Measurements from ENCODE around the gene KCNG2. TPM values are rescaled to one million over a fixed set of nuclear protein-coding genes. Genes with fewer than 3 reads are reported as not detected.

The KCNG2 gene
- total RNA-seq, 1 experiment from 2014 or later: 0.14 TPM

GRCh38 chr18:79850731-79851130 lies 53.0 kb downstream of the KCNG2 start:
- no peaks in the 10 kb centered on the region for H3K36me3 ChIP-seq (replicated peaks; ENCODE audit: control insufficient read depth, insufficient read depth, low read length)
- H3K4me3 ChIP-seq (ENCODE audit: insufficient read depth, low read depth, low read length): no peak overlapping the region
- H3K27me3 ChIP-seq (ENCODE audit: control insufficient read depth, insufficient read depth, low read length): no peaks in the 10 kb centered on the region
- peak; percentile 29 for DNase-seq

- Histone ChIP-seq H3K36me3 (replicated peaks; ENCODE audit: control insufficient read depth, insufficient read depth, low read length) (no peaks in the 10 kb centered on the region), H3K4me3 (ENCODE audit: insufficient read depth, low read depth, low read length) (no peak overlapping the region), H3K27me3 (ENCODE audit: control insufficient read depth, insufficient read depth, low read length) (no peaks in the 10 kb centered on the region)
- peak; percentile 19 for DNase-seq
Observed at GRCh38 chr18:79851489-79851888, 53.8 kb downstream of the KCNG2 start.

GRCh38 chr18:79851950-79852349 lies 54.2 kb downstream of the KCNG2 start:
- peak; percentile 37 for DNase-seq
- no peaks in the 10 kb centered on the region for H3K27me3 ChIP-seq (ENCODE audit: control insufficient read depth, insufficient read depth, low read length)
- H3K36me3 ChIP-seq (replicated peaks; ENCODE audit: control insufficient read depth, insufficient read depth, low read length): no peaks in the 10 kb centered on the region
- H3K4me3 ChIP-seq (ENCODE audit: insufficient read depth, low read depth, low read length): no peak overlapping the region

GRCh38 chr18:79852561-79853302 lies 55.0 kb downstream of the KCNG2 start:
- no peak overlapping the region for H3K4me3 ChIP-seq (ENCODE audit: insufficient read depth, low read depth, low read length)

GRCh38 chr18:79853303-79853992 lies 55.7 kb downstream of the KCNG2 start:
- Histone ChIP-seq H3K36me3 (replicated peaks; ENCODE audit: control insufficient read depth, insufficient read depth, low read length) (no peaks in the 10 kb centered on the region), H3K4me3 (ENCODE audit: insufficient read depth, low read depth, low read length) (no peak overlapping the region), H3K27me3 (ENCODE audit: control insufficient read depth, insufficient read depth, low read length) (no peaks in the 10 kb centered on the region)
- DNase-seq: peak; percentile 48

More at GRCh38 chr18:79852561-79853302, 55.0 kb downstream of the KCNG2 start:
- DNase-seq: peak; percentile 53
- no peaks in the 10 kb centered on the region for H3K27me3 ChIP-seq (ENCODE audit: control insufficient read depth, insufficient read depth, low read length)
- H3K36me3 ChIP-seq (replicated peaks; ENCODE audit: control insufficient read depth, insufficient read depth, low read length): no peaks in the 10 kb centered on the region

- Histone ChIP-seq H3K4me3 (ENCODE audit: insufficient read depth, low read depth, low read length) (no peak overlapping the region), H3K27me3 (ENCODE audit: control insufficient read depth, insufficient read depth, low read length) (no peaks in the 10 kb centered on the region), H3K36me3 (replicated peaks; ENCODE audit: control insufficient read depth, insufficient read depth, low read length) (no peaks in the 10 kb centered on the region)
- DNase-seq: peak; percentile 67
Observed at GRCh38 chr18:79853993-79854364, 56.2 kb downstream of the KCNG2 start.

GRCh38 chr18:79855147-79855933 lies 57.6 kb downstream of the KCNG2 start:
- Histone ChIP-seq H3K36me3 (replicated peaks; ENCODE audit: control insufficient read depth, insufficient read depth, low read length) (no peaks in the 10 kb centered on the region), H3K4me3 (ENCODE audit: insufficient read depth, low read depth, low read length) (no peak overlapping the region), H3K27me3 (ENCODE audit: control insufficient read depth, insufficient read depth, low read length) (no peaks in the 10 kb centered on the region)
- DNase-seq: no peak

- H3K27me3 ChIP-seq (ENCODE audit: control insufficient read depth, insufficient read depth, low read length): no peaks in the 10 kb centered on the region
- no peaks in the 10 kb centered on the region for H3K36me3 ChIP-seq (replicated peaks; ENCODE audit: control insufficient read depth, insufficient read depth, low read length)
- DNase-seq: peak; percentile 89
- H3K4me3 ChIP-seq (ENCODE audit: insufficient read depth, low read depth, low read length): no peak overlapping the region
Observed at GRCh38 chr18:79856119-79857007, 58.6 kb downstream of the KCNG2 start.

- Histone ChIP-seq H3K36me3 (replicated peaks; ENCODE audit: control insufficient read depth, insufficient read depth, low read length) (no peaks in the 10 kb centered on the region), H3K4me3 (ENCODE audit: insufficient read depth, low read depth, low read length) (no peak overlapping the region), H3K27me3 (ENCODE audit: control insufficient read depth, insufficient read depth, low read length) (no peaks in the 10 kb centered on the region)
- peak; percentile 76 for DNase-seq
Observed at GRCh38 chr18:79857082-79857671, 59.4 kb downstream of the KCNG2 start.

GRCh38 chr18:79859314-79859713 lies 61.6 kb downstream of the KCNG2 start:
- no peaks in the 10 kb centered on the region for H3K36me3 ChIP-seq (replicated peaks; ENCODE audit: control insufficient read depth, insufficient read depth, low read length)
- H3K4me3 ChIP-seq (ENCODE audit: insufficient read depth, low read depth, low read length): no peak overlapping the region
- DNase-seq: no peak
- no peaks in the 10 kb centered on the region for H3K27me3 ChIP-seq (ENCODE audit: control insufficient read depth, insufficient read depth, low read length)

- no peak for DNase-seq
- no peaks in the 10 kb centered on the region for H3K36me3 ChIP-seq (replicated peaks; ENCODE audit: control insufficient read depth, insufficient read depth, low read length)
- no peak overlapping the region for H3K4me3 ChIP-seq (ENCODE audit: insufficient read depth, low read depth, low read length)
- H3K27me3 ChIP-seq (ENCODE audit: control insufficient read depth, insufficient read depth, low read length): no peaks in the 10 kb centered on the region
Observed at GRCh38 chr18:79861687-79862086, 63.9 kb downstream of the KCNG2 start.

GRCh38 chr18:79862562-79862961 lies 64.8 kb downstream of the KCNG2 start:
- no peaks in the 10 kb centered on the region for H3K27me3 ChIP-seq (ENCODE audit: control insufficient read depth, insufficient read depth, low read length)
- no peaks in the 10 kb centered on the region for H3K36me3 ChIP-seq (replicated peaks; ENCODE audit: control insufficient read depth, insufficient read depth, low read length)
- no peak overlapping the region for H3K4me3 ChIP-seq (ENCODE audit: insufficient read depth, low read depth, low read length)
- DNase-seq: peak; percentile 21

GRCh38 chr18:79863161-79864005 lies 65.6 kb downstream of the KCNG2 start:
- no peak overlapping the region for H3K4me3 ChIP-seq (ENCODE audit: insufficient read depth, low read depth, low read length)
- DNase-seq: peak; percentile 58
- no peaks in the 10 kb centered on the region for H3K36me3 ChIP-seq (replicated peaks; ENCODE audit: control insufficient read depth, insufficient read depth, low read length)
- no peaks in the 10 kb centered on the region for H3K27me3 ChIP-seq (ENCODE audit: control insufficient read depth, insufficient read depth, low read length)
